ENCODE data around the gene PTRH2.

PTRH2 gene

DNA sequence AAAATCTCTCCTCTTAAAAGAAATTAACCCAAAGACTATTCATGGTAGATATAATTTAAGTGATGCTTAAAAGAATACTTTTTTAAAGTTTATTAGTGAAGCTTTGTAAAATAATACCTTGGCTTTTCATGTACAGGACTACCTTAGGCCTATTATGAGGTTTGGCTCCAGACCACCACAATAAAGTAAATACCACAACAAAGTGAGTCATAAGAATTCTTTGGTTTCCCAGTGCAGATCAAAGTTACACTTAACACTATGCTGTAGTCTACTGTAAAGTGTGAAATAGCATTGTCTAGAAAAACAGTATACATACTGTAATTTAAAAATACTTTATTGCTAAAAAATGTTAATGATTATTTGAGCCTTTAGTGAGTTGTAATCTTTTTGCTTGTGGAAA lies 55.9 kb downstream of the PTRH2 start:
- ChIA-PET CTCF (interaction anchor here (1.3 to 1.9 kb wide), 2 partner anchors 9 to 18 kb away, joined by 3 to 4 read pairs; no protein-coding TSS in a partner anchor), POLR2A (no interaction called here)
- DNase-seq (ENCODE audit: extremely low spot score), result no peak
- TF ChIP-seq, protein P1, sequence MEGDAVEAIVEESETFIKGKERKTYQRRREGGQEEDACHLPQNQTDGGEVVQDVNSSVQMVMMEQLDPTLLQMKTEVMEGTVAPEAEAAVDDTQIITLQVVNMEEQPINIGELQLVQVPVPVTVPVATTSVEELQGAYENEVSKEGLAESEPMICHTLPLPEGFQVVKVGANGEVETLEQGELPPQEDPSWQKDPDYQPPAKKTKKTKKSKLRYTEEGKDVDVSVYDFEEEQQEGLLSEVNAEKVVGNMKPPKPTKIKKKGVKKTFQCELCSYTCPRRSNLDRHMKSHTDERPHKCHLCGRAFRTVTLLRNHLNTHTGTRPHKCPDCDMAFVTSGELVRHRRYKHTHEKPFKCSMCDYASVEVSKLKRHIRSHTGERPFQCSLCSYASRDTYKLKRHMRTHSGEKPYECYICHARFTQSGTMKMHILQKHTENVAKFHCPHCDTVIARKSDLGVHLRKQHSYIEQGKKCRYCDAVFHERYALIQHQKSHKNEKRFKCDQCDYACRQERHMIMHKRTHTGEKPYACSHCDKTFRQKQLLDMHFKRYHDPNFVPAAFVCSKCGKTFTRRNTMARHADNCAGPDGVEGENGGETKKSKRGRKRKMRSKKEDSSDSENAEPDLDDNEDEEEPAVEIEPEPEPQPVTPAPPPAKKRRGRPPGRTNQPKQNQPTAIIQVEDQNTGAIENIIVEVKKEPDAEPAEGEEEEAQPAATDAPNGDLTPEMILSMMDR (IDR thresholded peaks at IDR 0.05; ENCODE audit: control extremely low read depth, extremely low read depth, low read depth, missing control alignments), result no peak

GRCh38 chr17:59650642-59651041 lies 56.6 kb downstream of the PTRH2 start:
- DNase-seq (ENCODE audit: extremely low spot score), result no peak
- POLR2A ChIA-PET, result no interaction called here
- CTCF ChIA-PET, result interaction anchor here (1.9 kb wide), 1 partner anchor 19 kb away, joined by 4 read pairs; no protein-coding TSS in a partner anchor
- TF ChIP-seq, protein P1 (IDR thresholded peaks at IDR 0.05; ENCODE audit: control extremely low read depth, extremely low read depth, low read depth, missing control alignments), result no peak

- POLR2A ChIA-PET, result no interaction called here
Observed at GRCh38 chr17:59649886-59650285, 57.3 kb downstream of the PTRH2 start.

More at GRCh38 chr17:59649886-59650285, 57.3 kb downstream of the PTRH2 start:
- CTCF ChIA-PET, result no interaction called here
- TF ChIP-seq, protein P1 (IDR thresholded peaks at IDR 0.05; ENCODE audit: control extremely low read depth, extremely low read depth, low read depth, missing control alignments), result no peak
- DNase-seq (ENCODE audit: extremely low spot score), result no peak
